Measurements from ENCODE around the gene DAP3.
"Not testable (repeated sequence)": the region's sequence is repeated elsewhere in the genome, so short reads cannot be mapped to it uniquely, and the experiment has no call there.

The DAP3 gene

GRCh38 chr1:155691992-155692528 lies 3.2 kb downstream of the DAP3 start:
- no peak for DNase-seq (ENCODE audit: extremely low read depth, low read depth)
- TF ChIP-seq, protein P1, sequence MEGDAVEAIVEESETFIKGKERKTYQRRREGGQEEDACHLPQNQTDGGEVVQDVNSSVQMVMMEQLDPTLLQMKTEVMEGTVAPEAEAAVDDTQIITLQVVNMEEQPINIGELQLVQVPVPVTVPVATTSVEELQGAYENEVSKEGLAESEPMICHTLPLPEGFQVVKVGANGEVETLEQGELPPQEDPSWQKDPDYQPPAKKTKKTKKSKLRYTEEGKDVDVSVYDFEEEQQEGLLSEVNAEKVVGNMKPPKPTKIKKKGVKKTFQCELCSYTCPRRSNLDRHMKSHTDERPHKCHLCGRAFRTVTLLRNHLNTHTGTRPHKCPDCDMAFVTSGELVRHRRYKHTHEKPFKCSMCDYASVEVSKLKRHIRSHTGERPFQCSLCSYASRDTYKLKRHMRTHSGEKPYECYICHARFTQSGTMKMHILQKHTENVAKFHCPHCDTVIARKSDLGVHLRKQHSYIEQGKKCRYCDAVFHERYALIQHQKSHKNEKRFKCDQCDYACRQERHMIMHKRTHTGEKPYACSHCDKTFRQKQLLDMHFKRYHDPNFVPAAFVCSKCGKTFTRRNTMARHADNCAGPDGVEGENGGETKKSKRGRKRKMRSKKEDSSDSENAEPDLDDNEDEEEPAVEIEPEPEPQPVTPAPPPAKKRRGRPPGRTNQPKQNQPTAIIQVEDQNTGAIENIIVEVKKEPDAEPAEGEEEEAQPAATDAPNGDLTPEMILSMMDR (IDR thresholded peaks at IDR 0.05; ENCODE audit: low read depth, low read length): no peak

DNA sequence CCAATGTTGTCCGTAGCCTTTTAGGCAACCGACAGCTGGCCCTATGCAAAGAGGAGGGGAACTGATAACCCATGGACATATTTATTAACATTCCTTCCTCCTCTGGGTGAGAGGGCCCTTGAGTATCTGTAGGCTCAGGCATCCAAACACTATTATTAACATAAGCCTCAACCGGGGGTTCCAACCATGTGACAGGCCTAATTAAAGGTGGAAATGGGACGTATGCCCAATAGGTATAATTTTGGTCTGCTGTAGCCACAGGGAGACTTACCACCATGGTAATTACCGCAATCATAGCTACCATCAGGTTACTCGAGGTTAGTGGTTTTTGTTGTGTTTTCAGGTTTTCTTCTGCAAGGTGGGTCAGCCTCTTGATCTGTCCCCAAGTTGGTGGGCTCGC lies 5.3 kb downstream of the DAP3 start:
- TF ChIP-seq, protein P1 (IDR thresholded peaks at IDR 0.05; ENCODE audit: low read depth, low read length): no peak
- DNase-seq (ENCODE audit: extremely low read depth, low read depth): no peak

DNA sequence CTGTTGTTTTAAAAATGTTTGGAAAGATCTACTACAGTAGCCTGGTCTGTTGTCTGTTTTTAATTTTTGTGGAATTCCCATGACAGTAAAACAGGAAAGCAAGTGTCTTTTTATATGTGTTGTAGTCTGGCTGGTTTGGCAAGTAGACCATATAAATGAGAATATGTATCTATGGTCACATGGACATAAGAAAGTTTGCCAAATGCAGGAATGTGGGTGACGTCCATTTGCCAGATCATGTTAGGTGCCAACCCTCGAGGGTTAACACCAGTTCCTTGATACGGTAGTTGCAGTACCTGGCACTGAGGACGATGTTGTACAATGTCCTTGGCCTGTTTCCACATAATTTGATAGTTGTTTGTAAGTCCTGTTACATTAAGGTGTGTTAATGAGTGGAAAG lies 6.2 kb downstream of the DAP3 start:
- DNase-seq (ENCODE audit: extremely low read depth, low read depth): no peak
- TF ChIP-seq, protein P1 (IDR thresholded peaks at IDR 0.05; ENCODE audit: low read depth, low read length): no peak

DNA sequence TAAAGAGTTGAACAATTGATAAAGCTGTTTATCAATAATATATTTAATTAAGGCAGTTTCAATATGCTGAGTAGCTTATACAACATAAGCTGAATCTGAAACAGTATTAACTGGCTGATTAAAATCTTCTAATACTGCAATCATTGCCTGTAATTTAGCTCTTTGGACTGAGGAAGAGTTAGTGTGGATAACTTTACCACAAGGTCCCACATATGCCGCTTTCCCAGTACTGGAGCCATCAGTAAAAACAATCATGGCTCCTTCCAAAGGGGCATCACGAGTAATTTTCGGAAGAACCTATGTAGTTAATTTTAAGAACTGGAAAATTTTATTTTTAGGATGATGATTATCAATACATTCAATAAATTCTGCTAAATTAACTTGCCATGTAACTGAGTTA lies 6.7 kb downstream of the DAP3 start:
- DNase-seq (ENCODE audit: extremely low read depth, low read depth): no peak
- TF ChIP-seq, protein P1 (IDR thresholded peaks at IDR 0.05; ENCODE audit: low read depth, low read length): no peak

DNA sequence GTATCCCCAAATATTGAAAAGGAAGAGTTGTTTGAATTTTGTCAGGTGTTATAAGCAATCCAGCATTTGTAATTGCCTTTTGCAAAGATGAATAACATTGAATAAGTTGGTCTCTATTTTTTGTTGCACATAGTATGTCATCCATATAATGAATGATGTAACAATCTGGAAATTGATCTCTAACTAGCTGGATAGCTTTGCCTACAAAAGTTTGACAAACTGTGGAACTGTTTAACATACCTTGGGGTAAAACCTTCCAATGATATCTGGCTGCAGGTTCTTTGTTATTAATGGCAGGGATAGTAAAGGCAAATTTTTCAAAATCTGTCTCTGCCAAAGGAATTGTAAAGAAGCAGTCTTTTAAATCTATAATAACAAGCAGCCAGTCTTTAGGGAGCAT lies 7.6 kb downstream of the DAP3 start:
- DNase-seq (ENCODE audit: extremely low read depth, low read depth): no peak
- TF ChIP-seq, protein P1 (IDR thresholded peaks at IDR 0.05; ENCODE audit: low read depth, low read length): no peak

GRCh38 chr1:155697046-155697445 lies 8.2 kb downstream of the DAP3 start:
- no peak for DNase-seq (ENCODE audit: extremely low read depth, low read depth)
- TF ChIP-seq, protein P1 (IDR thresholded peaks at IDR 0.05; ENCODE audit: low read depth, low read length): no peak

- not testable (repeated sequence) for DNase-seq (ENCODE audit: extremely low read depth, low read depth)
Observed at GRCh38 chr1:155697616-155698015, 8.7 kb downstream of the DAP3 start.

GRCh38 chr1:155698382-155699038 lies 9.6 kb downstream of the DAP3 start:
- DNase-seq (ENCODE audit: extremely low read depth, low read depth): peak; percentile 8
- TF ChIP-seq, protein P1 (IDR thresholded peaks at IDR 0.05; ENCODE audit: low read depth, low read length): no peak

DNA sequence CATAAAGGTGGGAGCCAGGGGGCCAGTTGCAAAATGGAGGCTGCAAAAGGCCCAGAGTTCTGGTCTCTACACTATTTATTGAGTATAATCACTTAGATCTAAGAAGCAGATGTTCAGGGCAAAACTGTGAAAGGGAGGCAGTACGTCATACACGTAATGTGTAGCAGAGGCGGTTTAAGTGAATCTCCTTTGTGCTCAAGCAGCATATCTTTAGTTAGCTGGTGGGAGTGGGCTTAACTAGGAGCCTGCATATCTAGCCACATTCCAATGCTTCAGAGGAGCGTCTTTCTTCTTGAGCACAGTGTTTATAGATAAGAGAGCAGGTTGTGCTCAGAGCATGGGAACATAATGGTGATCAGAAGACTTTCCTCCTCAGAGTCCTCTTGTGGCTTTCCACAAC lies 10.2 kb downstream of the DAP3 start:
- not testable (repeated sequence) for DNase-seq (ENCODE audit: extremely low read depth, low read depth)

- not testable (repeated sequence) for DNase-seq (ENCODE audit: extremely low read depth, low read depth)
Observed at GRCh38 chr1:155701675-155702074, 12.8 kb downstream of the DAP3 start.
